ENCODE data around the gene TAF3.
"Not testable (repeated sequence)": the region's sequence is repeated elsewhere in the genome, so short reads cannot be mapped to it uniquely, and the experiment has no call there.

The TAF3 gene

DNA sequence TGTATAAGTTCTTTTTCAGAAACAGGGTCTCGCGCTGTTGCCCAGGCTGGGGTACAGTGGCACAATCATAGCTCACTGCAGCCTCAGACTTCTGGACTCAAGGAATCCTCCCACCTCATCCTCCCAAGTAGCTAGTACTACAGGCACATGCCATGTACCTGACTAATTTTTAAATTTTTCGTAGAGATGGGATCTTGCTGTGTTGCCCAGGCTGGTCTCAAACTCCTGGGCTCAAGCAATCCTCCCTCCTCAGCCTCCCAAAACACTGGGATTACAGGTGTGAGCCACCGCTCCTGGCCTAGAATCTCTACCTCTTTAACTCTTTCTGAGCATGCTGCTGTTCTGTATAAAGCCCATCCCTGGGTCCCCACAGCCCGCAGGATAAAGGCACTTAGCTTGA lies 212.9 kb downstream of the TAF3 start:
- H3K4me1 ChIP-seq (ENCODE audit: control insufficient read depth, insufficient read depth, low read length); H3K36me3 ChIP-seq (ENCODE audit: control insufficient read depth in 2 of 2, insufficient read depth in 1 of 2, low read length in 2 of 2); H3K9me3 ChIP-seq (ENCODE audit: control insufficient read depth, insufficient read depth, low read depth, low read length); POLR2A ChIA-PET; CTCF ChIA-PET; H3K4me3 ChIP-seq (ENCODE audit: low read depth, low read length); H3K27ac ChIP-seq (ENCODE audit: extremely low read depth, low read depth, low read length): not testable (repeated sequence)
- peak; percentile 90 for TF ChIP-seq ZNF121 (tag by site-specific recombination; IDR thresholded peaks at IDR 0.05)

DNA sequence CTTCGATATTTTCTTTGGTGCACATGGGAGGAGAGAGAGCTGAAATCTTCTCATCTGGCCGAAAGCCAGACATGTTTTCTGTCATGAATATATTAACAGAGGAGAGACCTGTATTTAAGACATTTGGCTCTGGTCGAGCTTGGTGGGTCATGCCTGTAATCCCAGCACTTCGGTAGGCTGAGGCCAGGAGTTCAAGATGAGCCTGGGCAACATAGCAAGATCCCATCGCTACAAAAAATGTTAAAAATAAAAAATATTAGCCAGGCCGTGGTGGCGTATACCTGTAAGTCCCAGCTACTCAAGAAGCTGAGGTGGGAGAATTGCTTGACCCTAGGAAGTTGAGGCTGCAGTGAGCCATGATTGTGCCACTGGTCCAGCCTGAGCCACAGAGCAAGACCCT lies 214.3 kb downstream of the TAF3 start:
- Histone ChIP-seq H3K27ac (ENCODE audit: extremely low read depth, low read depth, low read length) (no peak overlapping the region), H3K4me3 (ENCODE audit: low read depth, low read length) (no peak overlapping the region), H3K9me3 (ENCODE audit: control insufficient read depth, insufficient read depth, low read depth, low read length) (no peaks in the 10 kb centered on the region), H3K4me1 (ENCODE audit: control insufficient read depth, insufficient read depth, low read length) (no peaks in the 10 kb centered on the region), H3K36me3 (ENCODE audit: control insufficient read depth in 2 of 2, insufficient read depth in 1 of 2, low read length in 2 of 2) (no peaks in the 10 kb centered on the region)
- ChIA-PET POLR2A (interaction anchor here (0.5 kb wide), 1 partner anchor 1622 kb away, joined by 3 read pairs; no protein-coding TSS in a partner anchor), CTCF (no interaction called here)
- no peak for TF ChIP-seq ZNF341 (tag by site-specific recombination; IDR thresholded peaks at IDR 0.05; ENCODE audit: low read depth)
- TF ChIP-seq SP7 (tag by site-specific recombination; IDR thresholded peaks at IDR 0.05): no peak
- TF ChIP-seq ZNF292 (tag by site-specific recombination; IDR thresholded peaks at IDR 0.05; ENCODE audit: borderline replicate concordance, low read depth): no peak
- no peak for TF ChIP-seq ZNF214 (tag by site-specific recombination; IDR thresholded peaks at IDR 0.05; ENCODE audit: borderline replicate concordance)
- TF ChIP-seq ZNF121 (tag by site-specific recombination; IDR thresholded peaks at IDR 0.05): peak; percentile 61; the same call in 1 of the 2 replicates

DNA sequence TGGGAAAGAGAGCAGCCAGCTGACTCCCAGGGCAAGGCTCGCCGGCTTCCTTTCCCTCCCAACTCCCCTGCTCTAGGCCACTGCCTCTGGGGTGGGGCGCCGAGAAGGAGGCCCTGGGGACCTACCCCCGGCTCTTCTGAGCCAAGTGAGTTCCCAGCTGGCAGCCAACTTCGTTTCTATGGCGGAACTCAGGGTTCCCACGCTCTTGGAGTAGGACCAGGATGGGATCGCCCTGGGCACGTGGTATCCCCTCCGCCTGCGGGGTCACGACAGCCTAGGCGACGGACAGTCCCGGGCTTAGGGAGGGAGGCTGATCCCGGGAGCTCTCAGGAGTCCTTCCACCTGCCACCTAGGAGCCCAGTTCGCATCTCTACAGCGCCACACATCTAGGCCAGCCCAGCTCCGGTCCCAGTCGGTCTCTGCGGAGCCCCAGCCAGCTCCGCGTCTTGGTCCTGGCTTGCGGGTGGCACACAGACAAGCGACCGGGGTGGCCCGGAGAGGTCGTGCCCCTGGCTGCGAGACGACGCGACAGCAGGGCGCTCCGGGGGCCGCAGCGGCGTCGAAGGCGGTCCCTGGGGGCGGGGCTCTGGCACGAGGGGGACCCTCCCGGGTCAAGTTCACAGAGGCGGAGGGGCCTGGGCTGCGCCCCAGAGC lies 215.6 kb downstream of the TAF3 start:
- no peaks in the 10 kb centered on the region for H3K36me3 ChIP-seq (ENCODE audit: control insufficient read depth in 2 of 2, insufficient read depth in 1 of 2, low read length in 2 of 2)
- POLR2A ChIA-PET: interaction anchor here (0.5 to 0.6 kb wide), 2 partner anchors 236 to 631 kb away, joined by 3 read pairs; no protein-coding TSS in a partner anchor
- CTCF ChIA-PET: no interaction called here
- H3K27ac ChIP-seq (ENCODE audit: extremely low read depth, low read depth, low read length): no peak overlapping the region
- TF ChIP-seq ZNF132 (tag by site-specific recombination; IDR thresholded peaks at IDR 0.05; ENCODE audit: borderline replicate concordance) (no peak), SCRT2 (tag by site-specific recombination; IDR thresholded peaks at IDR 0.05) (no peak), ZNF175 (tag by site-specific recombination; IDR thresholded peaks at IDR 0.05) (no peak)
- TF ChIP-seq, protein P1, sequence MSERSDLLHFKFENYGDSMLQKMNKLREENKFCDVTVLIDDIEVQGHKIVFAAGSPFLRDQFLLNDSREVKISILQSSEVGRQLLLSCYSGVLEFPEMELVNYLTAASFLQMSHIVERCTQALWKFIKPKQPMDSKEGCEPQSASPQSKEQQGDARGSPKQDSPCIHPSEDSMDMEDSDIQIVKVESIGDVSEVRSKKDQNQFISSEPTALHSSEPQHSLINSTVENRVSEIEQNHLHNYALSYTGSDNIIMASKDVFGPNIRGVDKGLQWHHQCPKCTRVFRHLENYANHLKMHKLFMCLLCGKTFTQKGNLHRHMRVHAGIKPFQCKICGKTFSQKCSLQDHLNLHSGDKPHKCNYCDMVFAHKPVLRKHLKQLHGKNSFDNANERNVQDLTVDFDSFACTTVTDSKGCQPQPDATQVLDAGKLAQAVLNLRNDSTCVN (tag by site-specific recombination; optimal IDR thresholded peaks at IDR 0.05): no peak
- TF ChIP-seq, protein P2, sequence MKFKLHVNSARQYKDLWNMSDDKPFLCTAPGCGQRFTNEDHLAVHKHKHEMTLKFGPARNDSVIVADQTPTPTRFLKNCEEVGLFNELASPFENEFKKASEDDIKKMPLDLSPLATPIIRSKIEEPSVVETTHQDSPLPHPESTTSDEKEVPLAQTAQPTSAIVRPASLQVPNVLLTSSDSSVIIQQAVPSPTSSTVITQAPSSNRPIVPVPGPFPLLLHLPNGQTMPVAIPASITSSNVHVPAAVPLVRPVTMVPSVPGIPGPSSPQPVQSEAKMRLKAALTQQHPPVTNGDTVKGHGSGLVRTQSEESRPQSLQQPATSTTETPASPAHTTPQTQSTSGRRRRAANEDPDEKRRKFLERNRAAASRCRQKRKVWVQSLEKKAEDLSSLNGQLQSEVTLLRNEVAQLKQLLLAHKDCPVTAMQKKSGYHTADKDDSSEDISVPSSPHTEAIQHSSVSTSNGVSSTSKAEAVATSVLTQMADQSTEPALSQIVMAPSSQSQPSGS (tag by site-specific recombination; IDR thresholded peaks at IDR 0.05; ENCODE audit: low read depth): no peak
- H3K4me1 ChIP-seq (ENCODE audit: control insufficient read depth, insufficient read depth, low read length): no peaks in the 10 kb centered on the region
- H3K4me3 ChIP-seq (ENCODE audit: low read depth, low read length): no peak overlapping the region
- H3K9me3 ChIP-seq (ENCODE audit: control insufficient read depth, insufficient read depth, low read depth, low read length): no peaks in the 10 kb centered on the region

DNA sequence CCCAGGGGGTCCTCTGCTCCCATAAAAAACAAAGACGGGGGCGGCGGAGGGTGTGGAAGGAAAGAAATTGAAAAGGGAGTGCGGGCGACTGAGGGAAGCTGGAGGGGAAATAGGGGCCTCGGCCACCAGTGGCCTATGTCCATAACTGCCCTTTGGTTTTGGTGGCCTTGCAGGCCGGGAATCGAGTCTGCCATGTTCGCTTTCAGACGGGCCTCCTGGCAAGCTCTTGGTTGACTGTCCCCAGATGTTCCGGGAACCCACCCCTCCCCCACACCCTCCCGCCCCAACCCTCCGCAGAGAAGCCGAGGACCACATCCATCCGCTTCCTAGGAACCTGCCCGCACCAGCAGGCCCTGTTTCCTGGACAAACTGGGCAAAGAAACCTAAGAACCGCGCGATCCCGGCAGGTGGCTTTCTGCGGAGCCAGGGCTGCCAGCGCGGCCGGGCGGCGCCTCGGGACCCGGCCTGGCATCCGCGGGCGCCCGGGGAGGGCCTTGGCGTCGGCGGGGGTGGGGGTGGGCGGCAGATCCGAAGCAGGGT lies 216.2 kb downstream of the TAF3 start:
- Histone ChIP-seq H3K4me3 (ENCODE audit: low read depth, low read length) (no peak overlapping the region), H3K27ac (ENCODE audit: extremely low read depth, low read depth, low read length) (no peak overlapping the region), H3K4me1 (ENCODE audit: control insufficient read depth, insufficient read depth, low read length) (no peaks in the 10 kb centered on the region), H3K9me3 (ENCODE audit: control insufficient read depth, insufficient read depth, low read depth, low read length) (no peaks in the 10 kb centered on the region), H3K36me3 (ENCODE audit: control insufficient read depth in 2 of 2, insufficient read depth in 1 of 2, low read length in 2 of 2) (no peaks in the 10 kb centered on the region)
- CTCF ChIA-PET: no interaction called here
- POLR2A ChIA-PET: interaction anchor here (0.5 kb wide), 1 partner anchor 631 kb away, joined by 3 read pairs; no protein-coding TSS in a partner anchor
- TF ChIP-seq ZBTB20 (tag by site-specific recombination; IDR thresholded peaks at IDR 0.05): no peak
- TF ChIP-seq ZNF776 (tag by site-specific recombination; IDR thresholded peaks at IDR 0.05; ENCODE audit: borderline replicate concordance): no peak
- TF ChIP-seq ZNF585B (tag by site-specific recombination; IDR thresholded peaks at IDR 0.05): no peak
- no peak for TF ChIP-seq ZNF175 (tag by site-specific recombination; IDR thresholded peaks at IDR 0.05)
- no peak for TF ChIP-seq ZNF48 (tag by site-specific recombination; IDR thresholded peaks at IDR 0.05)
- no peak for TF ChIP-seq FEZF1 (tag by site-specific recombination; IDR thresholded peaks at IDR 0.05)
- no peak for TF ChIP-seq ZNF19 (tag by site-specific recombination; IDR thresholded peaks at IDR 0.05; ENCODE audit: low read depth)
- TF ChIP-seq ZNF596 (tag by site-specific recombination; IDR thresholded peaks at IDR 0.05): no peak
- no peak for TF ChIP-seq ZNF600 (tag by site-specific recombination; IDR thresholded peaks at IDR 0.05)
- no peak for TF ChIP-seq ZNF426 (tag by site-specific recombination; IDR thresholded peaks at IDR 0.05)
- TF ChIP-seq ZSCAN30 (tag by site-specific recombination; IDR thresholded peaks at IDR 0.05): no peak
- TF ChIP-seq ZNF324 (tag by site-specific recombination; IDR thresholded peaks at IDR 0.05): no peak
- TF ChIP-seq ZNF791 (tag by site-specific recombination; IDR thresholded peaks at IDR 0.05): no peak
- TF ChIP-seq ZBTB7A (tag by site-specific recombination; IDR thresholded peaks at IDR 0.05; ENCODE audit: low read depth): no peak
- TF ChIP-seq HOXD13 (CRISPR knock-in tag; IDR thresholded peaks at IDR 0.05; ENCODE audit: borderline replicate concordance): no peak
- TF ChIP-seq ZNF24 (tag by site-specific recombination; IDR thresholded peaks at IDR 0.05): no peak

Measured in HEK293 (cell line).